Measurements from ENCODE around the gene TBX4. TPM values are rescaled to one million over a fixed set of nuclear protein-coding genes. Genes with fewer than 3 reads are reported as not detected.

TBX4 gene
- not detected in 2 replicates for total RNA-seq

GRCh38 chr17:61452301-61453290 lies at the start of gene TBX4:
Gene TBX4, plus strand, starts transcription at chr17:61452422. Its CDS starts 4,069 bp downstream, at chr17:61456491.

Other genes starting within 250 kb of the TBX4 start
- gene TBX2, start 52.6 kb upstream of the TBX4 start, total RNA-seq = 8.8 and 12.7 TPM in 2 replicates
- not detected in 2 replicates for gene NACA2, start 138.8 kb downstream of the TBX4 start, total RNA-seq